ENCODE results near the gene TOX3.

TOX3 gene

GRCh38 chr16:52446080-52446479 is 100.9 kb downstream of the TOX3 start:
- H3K27me3 ChIP-seq (replicated peaks; ENCODE audit: control insufficient read depth, insufficient read depth, low read length) = no peaks in the 10 kb centered on the region
- no peak overlapping the region for H3K4me3 ChIP-seq (replicated peaks; ENCODE audit: low read depth, low read length)
- no peak for DNase-seq (ENCODE audit: extremely low read depth, insufficient read length)
- no peaks in the 10 kb centered on the region for H3K36me3 ChIP-seq (ENCODE audit: control insufficient read depth, insufficient read depth, low read length)
- no peak for TF ChIP-seq CTCF (IDR thresholded peaks at IDR 0.05; ENCODE audit: insufficient read depth, low read length, poor library complexity, severe bottlenecking)

GRCh38 chr16:52441886-52442285 is 105.1 kb downstream of the TOX3 start:
- no peak for DNase-seq (ENCODE audit: extremely low read depth, insufficient read length)
- H3K4me3 ChIP-seq (replicated peaks; ENCODE audit: low read depth, low read length) = no peak overlapping the region
- H3K27me3 ChIP-seq (replicated peaks; ENCODE audit: control insufficient read depth, insufficient read depth, low read length) = no peaks in the 10 kb centered on the region
- no peak for TF ChIP-seq CTCF (IDR thresholded peaks at IDR 0.05; ENCODE audit: insufficient read depth, low read length, poor library complexity, severe bottlenecking)
- no peaks in the 10 kb centered on the region for H3K36me3 ChIP-seq (ENCODE audit: control insufficient read depth, insufficient read depth, low read length)

GRCh38 chr16:52440248-52440647 is 106.7 kb downstream of the TOX3 start:
- no peak overlapping the region for H3K4me3 ChIP-seq (replicated peaks; ENCODE audit: low read depth, low read length)
- DNase-seq (ENCODE audit: extremely low read depth, insufficient read length) = no peak
- H3K27me3 ChIP-seq (replicated peaks; ENCODE audit: control insufficient read depth, insufficient read depth, low read length) = no peaks in the 10 kb centered on the region
- no peak for TF ChIP-seq CTCF (IDR thresholded peaks at IDR 0.05; ENCODE audit: insufficient read depth, low read length, poor library complexity, severe bottlenecking)
- H3K36me3 ChIP-seq (ENCODE audit: control insufficient read depth, insufficient read depth, low read length) = no peaks in the 10 kb centered on the region

GRCh38 chr16:52439750-52440149 is 107.2 kb downstream of the TOX3 start:
- no peak for TF ChIP-seq CTCF (IDR thresholded peaks at IDR 0.05; ENCODE audit: insufficient read depth, low read length, poor library complexity, severe bottlenecking)
- DNase-seq (ENCODE audit: extremely low read depth, insufficient read length) = no peak
- Histone ChIP-seq H3K36me3 (ENCODE audit: control insufficient read depth, insufficient read depth, low read length) (no peaks in the 10 kb centered on the region), H3K27me3 (replicated peaks; ENCODE audit: control insufficient read depth, insufficient read depth, low read length) (no peaks in the 10 kb centered on the region), H3K4me3 (replicated peaks; ENCODE audit: low read depth, low read length) (no peak overlapping the region)

GRCh38 chr16:52439171-52439701 is 107.7 kb downstream of the TOX3 start:
- H3K36me3 ChIP-seq (ENCODE audit: control insufficient read depth, insufficient read depth, low read length) = no peaks in the 10 kb centered on the region
- no peak for TF ChIP-seq CTCF (IDR thresholded peaks at IDR 0.05; ENCODE audit: insufficient read depth, low read length, poor library complexity, severe bottlenecking)
- H3K27me3 ChIP-seq (replicated peaks; ENCODE audit: control insufficient read depth, insufficient read depth, low read length) = no peaks in the 10 kb centered on the region
- DNase-seq (ENCODE audit: extremely low read depth, insufficient read length) = no peak
- H3K4me3 ChIP-seq (replicated peaks; ENCODE audit: low read depth, low read length) = no peak overlapping the region

- no peak for DNase-seq (ENCODE audit: extremely low read depth, insufficient read length)
Observed at GRCh38 chr16:52437277-52437670, 109.7 kb downstream of the TOX3 start.

More at GRCh38 chr16:52437277-52437670, 109.7 kb downstream of the TOX3 start:
- Histone ChIP-seq H3K36me3 (ENCODE audit: control insufficient read depth, insufficient read depth, low read length) (no peaks in the 10 kb centered on the region), H3K27me3 (replicated peaks; ENCODE audit: control insufficient read depth, insufficient read depth, low read length) (no peaks in the 10 kb centered on the region), H3K4me3 (replicated peaks; ENCODE audit: low read depth, low read length) (no peak overlapping the region)
- no peak for TF ChIP-seq CTCF (IDR thresholded peaks at IDR 0.05; ENCODE audit: insufficient read depth, low read length, poor library complexity, severe bottlenecking)

All from GM06990 (cell line).